Measurements from ENCODE around the gene USP49.

Gene USP49

DNA sequence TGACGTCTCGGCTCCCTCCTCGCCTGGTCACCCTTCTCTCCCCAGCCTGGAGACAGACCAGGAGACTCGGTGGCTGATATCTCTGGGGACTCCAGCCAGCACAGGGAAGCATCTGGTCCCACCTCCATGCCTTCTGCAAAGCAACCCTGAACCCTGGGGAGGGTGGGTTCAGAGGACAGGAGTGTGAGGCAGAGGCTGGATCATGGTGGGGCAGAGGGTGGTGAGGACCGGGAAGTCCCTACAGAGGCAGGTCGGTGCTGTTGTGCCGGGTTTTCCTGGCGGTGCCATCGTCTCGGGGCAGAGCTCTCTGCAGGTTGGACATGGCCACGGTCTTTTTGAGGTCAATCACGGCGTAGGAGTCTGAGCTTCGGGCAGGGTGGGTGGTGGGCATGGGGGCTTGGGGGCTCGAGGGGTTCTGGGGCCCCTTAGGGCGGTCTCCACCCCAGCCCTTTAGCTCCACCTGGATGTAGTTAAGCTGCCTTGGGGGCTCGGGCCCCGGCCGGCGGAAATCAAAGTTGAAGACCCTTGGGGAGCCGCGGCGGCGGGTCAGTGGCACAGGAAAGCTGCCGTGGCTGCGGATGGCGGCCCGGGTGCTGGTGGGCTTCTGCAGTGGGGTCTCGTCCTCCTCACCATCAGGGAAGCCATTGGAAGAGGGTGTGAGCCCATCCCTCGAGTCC is 124.7 kb downstream of the USP49 start:
- Histone ChIP-seq H4K20me1 (ENCODE audit: low read depth, low read length) (no peaks in the 10 kb centered on the region), H3K9me2 (replicated peaks; ENCODE audit: insufficient read depth, low read length) (no peaks in the 10 kb centered on the region), H3K4me2 (ENCODE audit: low read depth, low read length, poor library complexity, severe bottlenecking) (no peak overlapping the region), H3K36me3 (ENCODE audit: low read length) (no peaks in the 10 kb centered on the region), H3K27ac (ENCODE audit: low read depth, low read length) (no peak overlapping the region), H3K9me3 (ENCODE audit: insufficient read depth, low read length) (no peaks in the 10 kb centered on the region), H3K9ac (ENCODE audit: low read length) (no peak overlapping the region), H2AFZ (ENCODE audit: low read depth, low read length, severe bottlenecking) (no peak overlapping the region), H3F3A (ENCODE audit: insufficient read depth) (no peaks in the 10 kb centered on the region), H3K79me2 (ENCODE audit: insufficient read depth, low read length) (no peaks in the 10 kb centered on the region), H3K27me3 (ENCODE audit: low read length) (no peaks in the 10 kb centered on the region), H3K4me3 (ENCODE audit: insufficient read depth, low read length, poor library complexity, severe bottlenecking) (no peak overlapping the region)
- TF ChIP-seq, protein P1, sequence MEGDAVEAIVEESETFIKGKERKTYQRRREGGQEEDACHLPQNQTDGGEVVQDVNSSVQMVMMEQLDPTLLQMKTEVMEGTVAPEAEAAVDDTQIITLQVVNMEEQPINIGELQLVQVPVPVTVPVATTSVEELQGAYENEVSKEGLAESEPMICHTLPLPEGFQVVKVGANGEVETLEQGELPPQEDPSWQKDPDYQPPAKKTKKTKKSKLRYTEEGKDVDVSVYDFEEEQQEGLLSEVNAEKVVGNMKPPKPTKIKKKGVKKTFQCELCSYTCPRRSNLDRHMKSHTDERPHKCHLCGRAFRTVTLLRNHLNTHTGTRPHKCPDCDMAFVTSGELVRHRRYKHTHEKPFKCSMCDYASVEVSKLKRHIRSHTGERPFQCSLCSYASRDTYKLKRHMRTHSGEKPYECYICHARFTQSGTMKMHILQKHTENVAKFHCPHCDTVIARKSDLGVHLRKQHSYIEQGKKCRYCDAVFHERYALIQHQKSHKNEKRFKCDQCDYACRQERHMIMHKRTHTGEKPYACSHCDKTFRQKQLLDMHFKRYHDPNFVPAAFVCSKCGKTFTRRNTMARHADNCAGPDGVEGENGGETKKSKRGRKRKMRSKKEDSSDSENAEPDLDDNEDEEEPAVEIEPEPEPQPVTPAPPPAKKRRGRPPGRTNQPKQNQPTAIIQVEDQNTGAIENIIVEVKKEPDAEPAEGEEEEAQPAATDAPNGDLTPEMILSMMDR (IDR thresholded peaks at IDR 0.05; ENCODE audit: insufficient read depth, low read length, poor library complexity, severe bottlenecking): no peak
- no peak for TF ChIP-seq EZH2phosphoT487 (conservative IDR thresholded peaks at IDR 0.05; ENCODE audit: low read length)

DNA sequence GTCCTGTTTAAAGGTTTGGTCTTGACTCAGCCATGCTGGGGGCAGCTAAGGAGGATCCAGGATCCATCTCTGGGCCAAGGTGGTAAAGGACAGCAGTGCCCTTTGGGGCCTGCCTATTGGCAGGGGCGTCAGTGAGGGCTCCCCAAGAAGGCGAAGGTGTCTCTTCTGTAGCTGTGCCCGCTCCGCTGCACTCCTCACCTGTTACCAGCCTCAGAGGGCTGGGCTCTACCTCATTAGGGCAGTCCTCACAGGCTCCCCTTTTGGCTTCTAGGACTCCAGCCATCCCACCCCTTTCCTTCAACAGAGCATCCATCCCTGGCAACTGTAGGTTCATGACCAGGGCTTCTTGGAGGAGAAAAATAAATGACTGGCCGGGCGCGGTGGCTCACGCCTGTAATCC is 125.8 kb downstream of the USP49 start:
- Histone ChIP-seq H3F3A (ENCODE audit: insufficient read depth) (no peaks in the 10 kb centered on the region), H3K4me2 (ENCODE audit: low read depth, low read length, poor library complexity, severe bottlenecking) (no peak overlapping the region), H2AFZ (ENCODE audit: low read depth, low read length, severe bottlenecking) (no peak overlapping the region), H3K27me3 (ENCODE audit: low read length) (no peaks in the 10 kb centered on the region), H3K9me3 (ENCODE audit: insufficient read depth, low read length) (no peaks in the 10 kb centered on the region), H3K79me2 (ENCODE audit: insufficient read depth, low read length) (no peaks in the 10 kb centered on the region), H3K4me3 (ENCODE audit: insufficient read depth, low read length, poor library complexity, severe bottlenecking) (no peak overlapping the region), H3K9me2 (replicated peaks; ENCODE audit: insufficient read depth, low read length) (no peaks in the 10 kb centered on the region), H4K20me1 (ENCODE audit: low read depth, low read length) (no peaks in the 10 kb centered on the region), H3K9ac (ENCODE audit: low read length) (no peak overlapping the region), H3K27ac (ENCODE audit: low read depth, low read length) (no peak overlapping the region), H3K36me3 (ENCODE audit: low read length) (no peaks in the 10 kb centered on the region)
- TF ChIP-seq EZH2phosphoT487 (conservative IDR thresholded peaks at IDR 0.05; ENCODE audit: low read length): no peak
- TF ChIP-seq, protein P1 (IDR thresholded peaks at IDR 0.05; ENCODE audit: insufficient read depth, low read length, poor library complexity, severe bottlenecking): no peak

DNA sequence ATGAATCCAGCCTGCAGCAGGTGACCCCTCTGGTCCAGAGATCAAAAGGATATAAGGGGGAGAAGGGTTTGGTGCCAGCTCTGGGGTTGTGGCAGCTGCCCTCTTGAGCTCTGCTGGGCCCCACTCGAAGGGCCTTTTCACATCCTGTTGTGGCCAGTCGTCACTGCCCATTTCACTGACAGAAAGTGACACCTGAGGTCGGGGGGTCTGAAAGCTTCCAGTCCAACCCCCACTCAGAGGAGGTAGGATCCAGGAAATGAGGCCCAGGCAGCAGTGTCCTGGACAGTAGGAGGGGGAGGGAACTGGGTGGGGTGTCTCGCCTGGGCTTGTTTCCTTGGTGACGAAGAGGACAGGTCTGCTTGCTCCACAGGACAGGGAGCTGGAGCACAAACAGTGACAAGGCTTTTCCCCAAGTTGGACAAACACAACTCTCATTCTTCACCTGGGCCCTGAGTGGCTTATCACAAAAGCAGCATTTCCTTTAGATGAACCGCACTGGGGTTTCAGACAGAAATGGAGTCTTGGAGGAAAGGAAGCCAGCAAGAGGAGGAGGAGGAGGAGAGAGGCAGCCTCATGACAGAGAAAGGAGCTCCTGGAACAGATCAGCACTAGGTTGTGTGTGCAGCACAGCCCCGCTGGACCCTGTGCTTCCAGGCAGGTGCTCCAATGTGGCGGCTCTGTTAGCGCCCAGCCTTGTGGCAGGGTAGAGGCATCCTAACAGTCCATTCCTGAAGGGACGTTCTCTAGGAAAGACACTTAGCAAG is 126.4 kb downstream of the USP49 start:
- Histone ChIP-seq H3K4me2 (ENCODE audit: low read depth, low read length, poor library complexity, severe bottlenecking) (no peak overlapping the region), H3F3A (ENCODE audit: insufficient read depth) (no peaks in the 10 kb centered on the region), H4K20me1 (ENCODE audit: low read depth, low read length) (no peaks in the 10 kb centered on the region), H3K4me3 (ENCODE audit: insufficient read depth, low read length, poor library complexity, severe bottlenecking) (no peak overlapping the region), H3K36me3 (ENCODE audit: low read length) (no peaks in the 10 kb centered on the region), H3K79me2 (ENCODE audit: insufficient read depth, low read length) (no peaks in the 10 kb centered on the region), H2AFZ (ENCODE audit: low read depth, low read length, severe bottlenecking) (no peak overlapping the region), H3K27ac (ENCODE audit: low read depth, low read length) (no peak overlapping the region), H3K9me2 (replicated peaks; ENCODE audit: insufficient read depth, low read length) (no peaks in the 10 kb centered on the region), H3K9me3 (ENCODE audit: insufficient read depth, low read length) (no peaks in the 10 kb centered on the region), H3K9ac (ENCODE audit: low read length) (no peak overlapping the region), H3K27me3 (ENCODE audit: low read length) (no peaks in the 10 kb centered on the region)
- no peak for TF ChIP-seq EZH2phosphoT487 (conservative IDR thresholded peaks at IDR 0.05; ENCODE audit: low read length)
- TF ChIP-seq, protein P1 (IDR thresholded peaks at IDR 0.05; ENCODE audit: insufficient read depth, low read length, poor library complexity, severe bottlenecking): no peak

Measured in SU-DHL-6 (cell line).